ENCODE measurements around the gene ICAM1. TPM values are rescaled to one million over a fixed set of nuclear protein-coding genes. Genes with fewer than 3 reads are reported as not detected.

The ICAM1 gene
- polyA plus RNA-seq, 1 donor (not counting 4 experiments of a cell fraction or from before 2014, with no cell fraction given): 0.30 TPM

- Histone ChIP-seq H3K9me3 (ENCODE audit: control insufficient read depth, low read depth, low read length) (no peaks in the 10 kb centered on the region), H3K4me3 (ENCODE audit: control insufficient read depth in 2 of 3, extremely low read depth in 1 of 3, insufficient read depth in 2 of 3, low read depth in 1 of 3, low read length in 3 of 3) (no peak overlapping the region), H2AFZ (ENCODE audit: control insufficient read depth, low read length) (no peak overlapping the region), H3K27ac (ENCODE audit: control insufficient read depth, insufficient read depth, low read length) (no peak overlapping the region), H3K79me2 (ENCODE audit: control insufficient read depth, insufficient read depth, low read length) (no peaks in the 10 kb centered on the region), H3K36me3 (ENCODE audit: control insufficient read depth in 2 of 2, extremely low read depth in 1 of 2, insufficient read depth in 2 of 2, low read length in 2 of 2) (peaks cover 5 to 7% of the 10 kb centered on the region in 2 experiments), H4K20me1 (ENCODE audit: control insufficient read depth, extremely low read depth, insufficient read depth, low read length) (no peaks in the 10 kb centered on the region), H3K27me3 (ENCODE audit: control insufficient read depth, extremely low read depth, insufficient read depth, low read length) (no peaks in the 10 kb centered on the region), H3K9me1 (ENCODE audit: control insufficient read depth, extremely low read depth, insufficient read depth, low read length) (no peaks in the 10 kb centered on the region), H3K4me1 (ENCODE audit: control insufficient read depth, extremely low read depth, insufficient read depth, low read length) (peaks cover 6% of the 10 kb centered on the region), H3K9ac (ENCODE audit: control insufficient read depth, extremely low read depth, insufficient read depth, low read length) (no peak overlapping the region), H3K4me2 (ENCODE audit: control insufficient read depth, extremely low read depth, insufficient read depth, low read depth, low read length) (no peak overlapping the region)
- TF ChIP-seq CTCF (optimal IDR thresholded peaks at IDR 0.05 in 1 of 3, IDR thresholded peaks at IDR 0.05 in 1 of 3, conservative IDR thresholded peaks at IDR 0.05 in 1 of 3; ENCODE audit: extremely low read depth in 1 of 3, insufficient read depth in 2 of 3, low read length in 3 of 3): no peak
- DNase-seq (ENCODE audit: low read depth, low spot score) (no peak), FAIRE-seq (no peak)
- dilution Hi-C loops (cut with MboI; ENCODE audit: extremely low pct_ligation_motif_present, low sequenced_read_pairs): no loop called here
Observed at GRCh38 chr19:10305139-10305806, 34.4 kb downstream of the ICAM1 start.

GRCh38 chr19:10306327-10306726 lies 35.4 kb downstream of the ICAM1 start:
- FAIRE-seq (no peak), DNase-seq (ENCODE audit: low read depth, low spot score) (no peak)
- no peaks in the 10 kb centered on the region for H4K20me1 ChIP-seq (ENCODE audit: control insufficient read depth, extremely low read depth, insufficient read depth, low read length)
- no peak overlapping the region for H3K9ac ChIP-seq (ENCODE audit: control insufficient read depth, extremely low read depth, insufficient read depth, low read length)
- H3K4me1 ChIP-seq (ENCODE audit: control insufficient read depth, extremely low read depth, insufficient read depth, low read length): peaks cover 6% of the 10 kb centered on the region
- TF ChIP-seq CTCF (optimal IDR thresholded peaks at IDR 0.05 in 1 of 3, IDR thresholded peaks at IDR 0.05 in 1 of 3, conservative IDR thresholded peaks at IDR 0.05 in 1 of 3; ENCODE audit: extremely low read depth in 1 of 3, insufficient read depth in 2 of 3, low read length in 3 of 3) (no peak), EZH2 (IDR thresholded peaks at IDR 0.05; ENCODE audit: low read length) (no peak)
- H3K4me2 ChIP-seq (ENCODE audit: control insufficient read depth, extremely low read depth, insufficient read depth, low read depth, low read length): no peak overlapping the region
- H2AFZ ChIP-seq (ENCODE audit: control insufficient read depth, low read length): no peak overlapping the region
- H3K36me3 ChIP-seq (ENCODE audit: control insufficient read depth in 2 of 2, extremely low read depth in 1 of 2, insufficient read depth in 2 of 2, low read length in 2 of 2): peaks cover 8% of the 10 kb centered on the region in 2 experiments
- dilution Hi-C loops (cut with MboI; ENCODE audit: extremely low pct_ligation_motif_present, low sequenced_read_pairs): no loop called here
- no peak overlapping the region for H3K27ac ChIP-seq (ENCODE audit: control insufficient read depth, insufficient read depth, low read length)
- no peaks in the 10 kb centered on the region for H3K27me3 ChIP-seq (ENCODE audit: control insufficient read depth, extremely low read depth, insufficient read depth, low read length)
- H3K79me2 ChIP-seq (ENCODE audit: control insufficient read depth, insufficient read depth, low read length): no peaks in the 10 kb centered on the region
- no peaks in the 10 kb centered on the region for H3K9me1 ChIP-seq (ENCODE audit: control insufficient read depth, extremely low read depth, insufficient read depth, low read length)
- H3K4me3 ChIP-seq (ENCODE audit: control insufficient read depth in 2 of 3, extremely low read depth in 1 of 3, insufficient read depth in 2 of 3, low read depth in 1 of 3, low read length in 3 of 3): no peak overlapping the region
- no peaks in the 10 kb centered on the region for H3K9me3 ChIP-seq (ENCODE audit: control insufficient read depth, low read depth, low read length)
